ENCODE data around the gene APPBP2. TPM values are rescaled to one million over a fixed set of nuclear protein-coding genes. Genes with fewer than 3 reads are reported as not detected.
"Not testable (repeated sequence)": the region's sequence is repeated elsewhere in the genome, so short reads cannot be mapped to it uniquely, and the experiment has no call there.

Gene APPBP2
- total RNA-seq, 1 donor from 2014 or later = 45.8 TPM

- DNase-seq (ENCODE audit: low spot score) = no peak
These were observed 90.5 kb downstream of the APPBP2 start for GRCh38 chr17:60435244-60436167.

GRCh38 chr17:60433021-60433997 is 92.7 kb downstream of the APPBP2 start:
- not testable (repeated sequence) for DNase-seq (ENCODE audit: low spot score)

- DNase-seq (ENCODE audit: low spot score) = not testable (repeated sequence)
These were observed 95.5 kb downstream of the APPBP2 start for GRCh38 chr17:60430561-60430960.

GRCh38 chr17:60428491-60428890 is 97.6 kb downstream of the APPBP2 start:
- DNase-seq (ENCODE audit: low spot score) = not testable (repeated sequence)

- DNase-seq (ENCODE audit: low spot score) = no peak
These were observed 99.4 kb downstream of the APPBP2 start for GRCh38 chr17:60426596-60426995.

- DNase-seq (ENCODE audit: low spot score) = no peak
These were observed 100.4 kb downstream of the APPBP2 start for GRCh38 chr17:60425626-60426025.

GRCh38 chr17:60423865-60424264 is 102.2 kb downstream of the APPBP2 start:
- no peak for DNase-seq (ENCODE audit: low spot score)

- DNase-seq (ENCODE audit: low spot score) = no peak
These were observed 103.8 kb downstream of the APPBP2 start, which contains the start of gene CHCT1 for GRCh38 chr17:60422162-60422665. CHCT1 (plus strand) TSS chr17:60422489; CDS start chr17:60422593, 104 bp downstream.

GRCh38 chr17:60421273-60422161 is 104.5 kb downstream of the APPBP2 start:
- peak; percentile 92 for DNase-seq (ENCODE audit: low spot score)

- DNase-seq (ENCODE audit: low spot score) = not testable (repeated sequence)
These were observed 106.2 kb downstream of the APPBP2 start for GRCh38 chr17:60419875-60420274.

GRCh38 chr17:60419003-60419402 is 107.0 kb downstream of the APPBP2 start:
- not testable (repeated sequence) for DNase-seq (ENCODE audit: low spot score)

GRCh38 chr17:60416368-60416925 is 109.6 kb downstream of the APPBP2 start:
- no peak for DNase-seq (ENCODE audit: low spot score)

GRCh38 chr17:60415146-60415545 is 110.9 kb downstream of the APPBP2 start:
- no peak for DNase-seq (ENCODE audit: low spot score)

- DNase-seq (ENCODE audit: low spot score) = no peak
These were observed 113.3 kb downstream of the APPBP2 start for GRCh38 chr17:60412701-60413100.

- no peak for DNase-seq (ENCODE audit: low spot score)
These were observed 116.0 kb downstream of the APPBP2 start for GRCh38 chr17:60410001-60410400.

- DNase-seq (ENCODE audit: low spot score) = no peak
These were observed 119.2 kb downstream of the APPBP2 start for GRCh38 chr17:60406887-60407286.

- DNase-seq (ENCODE audit: low spot score) = no peak
These were observed 122.1 kb downstream of the APPBP2 start for GRCh38 chr17:60403962-60404361.

GRCh38 chr17:60403523-60403810 is 122.6 kb downstream of the APPBP2 start:
- no peak for DNase-seq (ENCODE audit: low spot score)

GRCh38 chr17:60401819-60402218 is 124.2 kb downstream of the APPBP2 start:
- DNase-seq (ENCODE audit: low spot score) = no peak
